ENCODE results near the gene UBE2L5. TPM values are rescaled to one million over a fixed set of nuclear protein-coding genes. Genes with fewer than 3 reads are reported as not detected.

Gene UBE2L5
- total RNA-seq, 2 experiments from 2014 or later = 0.11 TPM; not detected in 1

GRCh38 chr13:30381049-30381448 is 41.2 kb upstream of the UBE2L5 start:
- no peak overlapping the region for H3K27ac Mint-ChIP-seq
- H3K27me3 ChIP-seq (ENCODE audit: control insufficient read depth in 1 of 2, insufficient read depth in 2 of 2, low read length in 2 of 2) = no peaks in the 10 kb centered on the region
- H3K36me3 ChIP-seq (ENCODE audit: insufficient read depth, low read length) = no peaks in the 10 kb centered on the region
- no peak overlapping the region for H3K4me3 Mint-ChIP-seq
- H3K27ac ChIP-seq (ENCODE audit: low read depth in 1 of 2, low read length in 2 of 2) = no peak overlapping the region
- H3K36me3 Mint-ChIP-seq (ENCODE audit: low read depth) = no peaks in the 10 kb centered on the region
- CTCF ChIA-PET = no interaction called here
- no peak for DNase-seq
- no peak overlapping the region for H3K4me3 ChIP-seq (ENCODE audit: low read length)
- peaks cover 39% of the 10 kb centered on the region for H3K4me1 ChIP-seq (ENCODE audit: insufficient read depth, low read length)
- no peaks in the 10 kb centered on the region for H3K9me3 ChIP-seq (ENCODE audit: control insufficient read depth in 1 of 2, insufficient read depth in 1 of 2, low read length in 2 of 2)
- intact Hi-C loops (cut with DNase I, micrococcal nuclease) = no loop called here
- peaks cover 70% of the 10 kb centered on the region for H3K4me1 Mint-ChIP-seq (ENCODE audit: low read depth)
- no peaks in the 10 kb centered on the region for H3K27me3 Mint-ChIP-seq
- H3K9me3 Mint-ChIP-seq = no peaks in the 10 kb centered on the region
- no peak for ATAC-seq (ENCODE audit: poor library complexity)
- POLR2A ChIA-PET = interaction anchor here (2.9 kb wide), 1 partner anchor 14 kb away, joined by 17 read pairs; no protein-coding TSS in a partner anchor
- no peak for TF ChIP-seq CTCF (IDR thresholded peaks at IDR 0.05)

- intact Hi-C loops (cut with DNase I, micrococcal nuclease) = no loop called here
- H3K9me3 Mint-ChIP-seq = no peaks in the 10 kb centered on the region
- Histone ChIP-seq H3K9me3 (ENCODE audit: control insufficient read depth in 1 of 2, insufficient read depth in 1 of 2, low read length in 2 of 2) (no peaks in the 10 kb centered on the region), H3K27me3 (ENCODE audit: control insufficient read depth in 1 of 2, insufficient read depth in 2 of 2, low read length in 2 of 2) (no peaks in the 10 kb centered on the region), H3K4me3 (ENCODE audit: low read length) (no peak overlapping the region), H3K27ac (ENCODE audit: low read depth in 1 of 2, low read length in 2 of 2) (no peak overlapping the region), H3K36me3 (ENCODE audit: insufficient read depth, low read length) (no peaks in the 10 kb centered on the region), H3K4me1 (ENCODE audit: insufficient read depth, low read length) (peaks cover 22% of the 10 kb centered on the region)
- DNase-seq (peak in 3 of 14 experiments; percentile 25 to 48 (median 34)), ATAC-seq (ENCODE audit: poor library complexity) (peak; percentile 54)
- peaks cover 56% of the 10 kb centered on the region for H3K4me1 Mint-ChIP-seq (ENCODE audit: low read depth)
- H3K4me3 Mint-ChIP-seq = peak overlapping the region; percentile 9
- no peak for TF ChIP-seq CTCF (IDR thresholded peaks at IDR 0.05)
- H3K27ac Mint-ChIP-seq = peak overlapping the region; percentile 6
- no peaks in the 10 kb centered on the region for H3K36me3 Mint-ChIP-seq (ENCODE audit: low read depth)
- no peaks in the 10 kb centered on the region for H3K27me3 Mint-ChIP-seq
- ChIA-PET CTCF (interaction anchor here (1.2 to 1.5 kb wide), 3 partner anchors 11 to 31 kb away, joined by 3 read pairs; no protein-coding TSS in a partner anchor), POLR2A (interaction anchor here (0.6 to 5.5 kb wide), 6 partner anchors 9 to 250 kb away, joined by 3 to 52 read pairs (median 4); partner anchors contain the start of gene USPL1)
Measured at GRCh38 chr13:30382836-30383525, 39.3 kb upstream of the UBE2L5 start.

- intact Hi-C loops (cut with DNase I, micrococcal nuclease) = no loop called here
- Histone ChIP-seq H3K27ac (ENCODE audit: low read depth in 1 of 2, low read length in 2 of 2) (peak overlapping the region; percentile 38 to 56), H3K27me3 (ENCODE audit: control insufficient read depth in 1 of 2, insufficient read depth in 2 of 2, low read length in 2 of 2) (no peaks in the 10 kb centered on the region), H3K36me3 (ENCODE audit: insufficient read depth, low read length) (no peaks in the 10 kb centered on the region), H3K9me3 (ENCODE audit: control insufficient read depth in 1 of 2, insufficient read depth in 1 of 2, low read length in 2 of 2) (no peaks in the 10 kb centered on the region), H3K4me3 (ENCODE audit: low read length) (peak overlapping the region; percentile 25), H3K4me1 (ENCODE audit: insufficient read depth, low read length) (peaks cover 41% of the 10 kb centered on the region)
- no peak for DNase-seq
- peak overlapping the region; percentile 75 for H3K27ac Mint-ChIP-seq
- H3K27me3 Mint-ChIP-seq = no peaks in the 10 kb centered on the region
- no peak for TF ChIP-seq CTCF (IDR thresholded peaks at IDR 0.05)
- H3K4me1 Mint-ChIP-seq (ENCODE audit: low read depth) = peaks cover 52% of the 10 kb centered on the region
- peak overlapping the region; percentile 60 for H3K4me3 Mint-ChIP-seq
- H3K36me3 Mint-ChIP-seq (ENCODE audit: low read depth) = no peaks in the 10 kb centered on the region
- no peak for ATAC-seq (ENCODE audit: poor library complexity)
- POLR2A ChIA-PET = interaction anchor here (0.8 to 10.3 kb wide), 17 partner anchors 9 to 256 kb away, joined by 3 to 254 read pairs (median 5); partner anchors contain the start of genes HMGB1 and KATNAL1
- CTCF ChIA-PET = interaction anchor here (1.0 to 2.7 kb wide), 2 partner anchors 15 to 228 kb away, joined by 3 to 17 read pairs; no protein-coding TSS in a partner anchor
- H3K9me3 Mint-ChIP-seq = no peaks in the 10 kb centered on the region
Measured at GRCh38 chr13:30388406-30389283, 33.6 kb upstream of the UBE2L5 start.

Data from CD4-positive, alpha-beta T cell (primary cell).